GM23338 (cell line): ENCODE data around the gene ASPG. TPM values are rescaled to one million over a fixed set of nuclear protein-coding genes. Genes with fewer than 3 reads are reported as not detected.

Experiments used
- ATAC-seq: fragments of 200-7000 bp; cut with Tn5 transposase; 3 replicates; pipeline ENCODE4 v1.9.1; 2020
- DNase-seq: peaks from one replicate; pipeline ENCODE4 v3.0.0-alpha.2; 2015; ENCODE audit warnings: low spot score
- H2AFZ ChIP-seq: fragments of 200-600 bp; sonication (generic); 2 replicates; pipeline ENCODE4 v1.8.0; 2016; ENCODE audit warnings: antibody characterized with exemption, mild to moderate bottlenecking, moderate library complexity
- H3F3A ChIP-seq: fragments of 200-600 bp; sonication (generic); replicated peaks from 2 replicates; pipeline ENCODE4 v1.8.0; 2017; ENCODE audit warnings: antibody characterized with exemption, mixed run types, low read depth
- H3K27ac ChIP-seq: fragments of 200-600 bp; sonication (generic); 2 replicates; pipeline ENCODE4 v1.6.1; 2016; ENCODE audit warnings: low read depth
- H3K27me3 ChIP-seq: fragments of 200-600 bp; sonication (generic); 2 replicates; pipeline ENCODE4 v1.8.0; 2016; ENCODE audit warnings: mild to moderate bottlenecking, mixed run types, moderate library complexity; ENCODE audit not compliant: insufficient read depth
- H3K36me3 ChIP-seq: fragments of 200-600 bp; sonication (generic); 2 replicates; pipeline ENCODE4 v1.8.0; 2016; ENCODE audit warnings: mild to moderate bottlenecking; ENCODE audit not compliant: insufficient read depth
- H3K4me1 ChIP-seq: fragments of 200-600 bp; sonication (generic); 2 replicates; pipeline ENCODE4 v1.8.0; 2016; ENCODE audit warnings: mild to moderate bottlenecking, moderate library complexity; ENCODE audit not compliant: insufficient read depth
- H3K4me2 ChIP-seq: fragments of 200-600 bp; sonication (generic); 2 replicates; pipeline ENCODE4 v1.7.1; 2017; ENCODE audit warnings: mixed run types
- H3K4me3 ChIP-seq: fragments of 200-600 bp; sonication (generic); 2 replicates; pipeline ENCODE4 v1.6.1; 2016; ENCODE audit warnings: mixed run types
- H3K79me2 ChIP-seq: fragments of 200-600 bp; sonication (generic); replicated peaks from 2 replicates; pipeline ENCODE4 v1.8.0; 2017; ENCODE audit warnings: mild to moderate bottlenecking; ENCODE audit not compliant: insufficient read depth
- H3K9me2 ChIP-seq: fragments of 200-600 bp; sonication (generic); 2 replicates; pipeline ENCODE4 v1.8.0; 2017; ENCODE audit not compliant: insufficient read depth
- H4K20me1 ChIP-seq: fragments of 200-600 bp; sonication (generic); replicated peaks from 2 replicates; pipeline ENCODE4 v1.8.0; 2017; ENCODE audit warnings: mild to moderate bottlenecking; ENCODE audit not compliant: insufficient read depth
- H3K27ac Mint-ChIP-seq: 2 replicates; pipeline ENCODE4 v1.8.0; 2020; ENCODE audit warnings: inconsistent platforms, mild to moderate bottlenecking, moderate library complexity, mixed read lengths
- H3K27me3 Mint-ChIP-seq: 3 replicates; pipeline ENCODE4 v1.8.0; 2022; ENCODE audit warnings: low read depth, mild to moderate bottlenecking, moderate library complexity, mixed read lengths, inconsistent platforms; ENCODE audit not compliant: insufficient read depth, poor library complexity
- H3K36me3 Mint-ChIP-seq: 3 replicates; pipeline ENCODE4 v1.8.0; 2021; ENCODE audit warnings: low read depth, mild to moderate bottlenecking, inconsistent platforms, moderate library complexity, mixed read lengths
- H3K4me1 Mint-ChIP-seq: 3 replicates; pipeline ENCODE4 v1.8.0; 2020; ENCODE audit warnings: mild to moderate bottlenecking, inconsistent platforms, mixed read lengths
- H3K4me3 Mint-ChIP-seq: 3 replicates; pipeline ENCODE4 v1.8.0; 2021; ENCODE audit warnings: moderate library complexity, mild to moderate bottlenecking, inconsistent platforms, mixed read lengths
- H3K9me3 Mint-ChIP-seq: 3 replicates; pipeline ENCODE4 v1.8.0; 2020; ENCODE audit warnings: moderate library complexity, mild to moderate bottlenecking, inconsistent platforms, mixed read lengths
- CREB1 ChIP-seq: fragments of 250-450 bp; sonication (Bioruptor Pico); IDR thresholded peaks from 2 replicates; pipeline ENCODE4 v1.5.0; 2020; ENCODE audit warnings: low read depth, mild to moderate bottlenecking, moderate library complexity
- EZH2 ChIP-seq: fragments of 200-600 bp; sonication (generic); IDR thresholded peaks from one replicate; pipeline ENCODE4 v1.8.0; 2017; ENCODE audit warnings: antibody characterized with exemption, mild to moderate bottlenecking, low read depth; ENCODE audit not compliant: unreplicated experiment
- NANOG ChIP-seq: IDR thresholded peaks from 2 replicates; pipeline ENCODE4 v1.6.1; 2016; ENCODE audit warnings: antibody characterized with exemption, borderline replicate concordance
- POLR2AphosphoS5 ChIP-seq: IDR thresholded peaks from 2 replicates; pipeline ENCODE4 v1.6.1; 2016; ENCODE audit warnings: antibody characterized with exemption, low read depth
- STAT1 ChIP-seq: IDR thresholded peaks from one replicate; pipeline ENCODE4 v1.6.1; 2016; ENCODE audit warnings: antibody characterized with exemption; ENCODE audit not compliant: unreplicated experiment
- polyA plus RNA-seq: library from polyadenylated mRNA; unstranded; fragments of >200 nt; fragmentation: Nextera tagmentation; extraction: Ambion mirVana; gene quantifications from 2 replicates; pipeline ENCODE4 v1.2.1, GENCODE V29; 2016
- total RNA-seq: library from RNA; depleted of rRNA; stranded (reverse); fragments of >200 nt; shearing (Covaris generic); gene quantifications from 2 replicates; pipeline ENCODE4 v1.2.3, GENCODE V29; 2014
- TF ChIP-seq, protein P1 (sequence below), 2 experiments: fragments of 200-600 bp in 1 of 2; sonication (generic) in 1 of 2; conservative IDR thresholded peaks; 2 replicates each; pipeline versions ENCODE4 v1.5.1 to v1.6.1; 2016 to 2017; ENCODE audit warnings: antibody characterized with exemption in 2 of 2, low read depth in 2 of 2, mild to moderate bottlenecking in 2 of 2, moderate library complexity in 1 of 2

ASPG gene
- total and polyA plus RNA-seq, 2 experiments from 2014 or later = 0.61 to 6.2 TPM

DNA sequence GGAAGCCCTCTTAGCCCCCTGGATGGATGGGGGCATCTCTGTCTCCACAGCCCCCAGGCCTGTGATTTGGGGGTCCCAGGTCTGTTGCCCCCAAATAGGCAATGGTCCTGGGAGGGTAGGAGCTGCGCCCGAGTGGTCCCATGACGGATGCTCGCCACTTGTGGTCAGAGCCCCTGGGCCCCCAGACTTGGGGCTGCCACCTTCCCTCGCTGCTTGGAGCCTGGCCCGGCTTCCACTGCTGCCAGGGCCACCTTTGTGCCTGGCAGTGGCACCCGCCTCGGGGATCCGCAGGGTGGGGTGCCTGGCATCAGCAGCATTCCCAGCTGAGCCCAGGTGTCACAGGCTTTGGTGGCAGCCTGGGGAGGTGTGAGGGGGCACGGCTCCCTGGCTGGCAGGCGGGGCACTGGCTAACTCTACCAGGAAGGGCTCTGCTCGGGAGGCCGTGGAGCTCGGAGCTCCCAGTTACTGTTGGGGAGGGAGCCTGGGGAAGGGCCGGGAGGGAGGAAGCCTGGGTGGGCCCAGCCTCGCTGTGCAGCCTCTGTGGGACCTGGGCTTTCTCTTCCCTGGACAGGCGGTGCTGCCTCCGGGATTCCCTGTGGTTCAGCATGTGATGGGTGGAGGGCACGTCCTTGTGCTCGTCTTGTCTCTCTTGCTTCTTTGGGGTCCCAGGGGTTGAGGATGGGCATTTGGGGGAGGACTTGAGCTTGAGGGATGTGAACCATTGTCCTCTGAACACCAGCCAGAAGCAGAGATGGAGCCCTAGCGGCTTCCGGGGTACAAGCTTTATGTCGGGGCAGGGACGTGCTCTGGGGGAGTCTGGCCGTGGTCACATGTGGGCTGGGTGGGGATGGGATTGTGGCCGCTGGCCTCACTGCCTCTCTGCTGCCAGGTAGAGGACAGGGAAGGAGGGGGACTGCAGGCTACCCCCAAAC, 58.3 kb downstream of the ASPG start:
- Histone ChIP-seq H3K79me2 (peaks cover 92% of the 10 kb centered on the region), H3K4me2 (no peak overlapping the region), H3K4me1 (peaks cover 19% of the 10 kb centered on the region), H3K27me3 (peaks cover 4% of the 10 kb centered on the region; the same call in 1 of the 2 replicates), H4K20me1 (peaks cover 4% of the 10 kb centered on the region), H3F3A (no peaks in the 10 kb centered on the region), H3K27ac (no peak overlapping the region), H3K9me2 (no peaks in the 10 kb centered on the region), H2AFZ (no peak overlapping the region), H3K4me3 (no peak overlapping the region), H3K36me3 (no peaks in the 10 kb centered on the region)
- Mint-ChIP-seq H3K27ac (no peak overlapping the region), H3K36me3 (no peaks in the 10 kb centered on the region; the same call in 2 of the 3 replicates), H3K4me3 (no peak overlapping the region), H3K4me1 (peaks cover 41% of the 10 kb centered on the region), H3K27me3 (peaks cover 14% of the 10 kb centered on the region), H3K9me3 (no peaks in the 10 kb centered on the region)
- DNase-seq = no peak
- TF ChIP-seq STAT1 (no peak), CREB1 (CRISPR knock-in tag) (no peak), POLR2AphosphoS5 (no peak), NANOG (no peak), EZH2 (no peak)
- TF ChIP-seq, protein P1, sequence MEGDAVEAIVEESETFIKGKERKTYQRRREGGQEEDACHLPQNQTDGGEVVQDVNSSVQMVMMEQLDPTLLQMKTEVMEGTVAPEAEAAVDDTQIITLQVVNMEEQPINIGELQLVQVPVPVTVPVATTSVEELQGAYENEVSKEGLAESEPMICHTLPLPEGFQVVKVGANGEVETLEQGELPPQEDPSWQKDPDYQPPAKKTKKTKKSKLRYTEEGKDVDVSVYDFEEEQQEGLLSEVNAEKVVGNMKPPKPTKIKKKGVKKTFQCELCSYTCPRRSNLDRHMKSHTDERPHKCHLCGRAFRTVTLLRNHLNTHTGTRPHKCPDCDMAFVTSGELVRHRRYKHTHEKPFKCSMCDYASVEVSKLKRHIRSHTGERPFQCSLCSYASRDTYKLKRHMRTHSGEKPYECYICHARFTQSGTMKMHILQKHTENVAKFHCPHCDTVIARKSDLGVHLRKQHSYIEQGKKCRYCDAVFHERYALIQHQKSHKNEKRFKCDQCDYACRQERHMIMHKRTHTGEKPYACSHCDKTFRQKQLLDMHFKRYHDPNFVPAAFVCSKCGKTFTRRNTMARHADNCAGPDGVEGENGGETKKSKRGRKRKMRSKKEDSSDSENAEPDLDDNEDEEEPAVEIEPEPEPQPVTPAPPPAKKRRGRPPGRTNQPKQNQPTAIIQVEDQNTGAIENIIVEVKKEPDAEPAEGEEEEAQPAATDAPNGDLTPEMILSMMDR (conservative IDR thresholded peaks at IDR 0.05; ENCODE audit: low read depth in 2 of 2) = no peak
- no peak for ATAC-seq

DNA sequence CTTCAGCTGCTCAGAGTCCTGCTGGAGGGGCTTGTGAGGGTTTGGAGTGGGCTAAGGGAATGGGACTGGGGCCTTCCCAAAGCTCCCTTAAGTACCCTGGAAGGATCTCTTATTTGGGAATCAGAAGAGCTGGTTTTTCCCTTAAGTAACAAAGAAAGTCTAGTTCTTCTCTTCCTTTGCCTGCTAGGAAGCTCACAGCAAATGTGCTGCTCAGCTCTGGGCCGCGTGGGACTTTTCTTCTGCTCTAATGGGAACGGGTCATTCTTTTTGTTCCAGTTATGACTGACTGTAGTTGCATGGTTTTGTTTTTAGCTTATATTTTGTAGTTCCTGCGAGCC, 58.9 kb downstream of the ASPG start:
- no peak overlapping the region for H3K4me3 Mint-ChIP-seq
- H3K27me3 Mint-ChIP-seq = peaks cover 14% of the 10 kb centered on the region
- H3K9me3 Mint-ChIP-seq = no peaks in the 10 kb centered on the region
- Histone ChIP-seq H3K27ac (no peak overlapping the region), H3K4me3 (no peak overlapping the region), H3K4me2 (no peak overlapping the region), H3K79me2 (peaks cover 92% of the 10 kb centered on the region), H3K4me1 (peaks cover 23% of the 10 kb centered on the region), H3K27me3 (no peaks in the 10 kb centered on the region), H3F3A (no peaks in the 10 kb centered on the region), H3K36me3 (no peaks in the 10 kb centered on the region), H4K20me1 (peaks cover 4% of the 10 kb centered on the region), H3K9me2 (no peaks in the 10 kb centered on the region), H2AFZ (no peak overlapping the region)
- DNase-seq (no peak), ATAC-seq (no peak)
- no peak for TF ChIP-seq EZH2
- H3K4me1 Mint-ChIP-seq = peaks cover 43% of the 10 kb centered on the region
- H3K36me3 Mint-ChIP-seq = no peaks in the 10 kb centered on the region; the same call in 2 of the 3 replicates
- no peak overlapping the region for H3K27ac Mint-ChIP-seq
